Measurements from ENCODE around the gene KRT76.

Gene KRT76

GRCh38 chr12:52776913-52777395, at the start of gene KRT76:
Gene KRT76, minus strand, starts transcription at chr12:52777345. Its CDS starts 54 bp downstream, at chr12:52777291.
- DNase-seq (ENCODE audit: low read depth in 2 of 2), result no peak

GRCh38 chr12:52825961-52826360, 48.8 kb upstream of the KRT76 start:
- no peak for DNase-seq (ENCODE audit: low read depth in 2 of 2)

- DNase-seq (ENCODE audit: low read depth in 2 of 2), result no peak
These were observed 47.7 kb upstream of the KRT76 start for GRCh38 chr12:52824741-52825410.

GRCh38 chr12:52823761-52824450, 46.8 kb upstream of the KRT76 start:
- no peak for DNase-seq (ENCODE audit: low read depth in 2 of 2)

- no peak for DNase-seq (ENCODE audit: low read depth in 2 of 2)
These were observed 45.8 kb upstream of the KRT76 start for GRCh38 chr12:52822771-52823510.

GRCh38 chr12:52821826-52822660, 44.9 kb upstream of the KRT76 start:
- no peak for DNase-seq (ENCODE audit: low read depth in 2 of 2)

GRCh38 chr12:52821071-52821730, 44.1 kb upstream of the KRT76 start:
- no peak for DNase-seq (ENCODE audit: low read depth in 2 of 2)

GRCh38 chr12:52820521-52820920, 43.4 kb upstream of the KRT76 start:
- no peak for DNase-seq (ENCODE audit: low read depth in 2 of 2)

- DNase-seq (ENCODE audit: low read depth in 2 of 2), result no peak
These were observed 42.8 kb upstream of the KRT76 start for GRCh38 chr12:52819731-52820510.

GRCh38 chr12:52818887-52819420, 41.8 kb upstream of the KRT76 start:
- no peak for DNase-seq (ENCODE audit: low read depth in 2 of 2)

- no peak for DNase-seq (ENCODE audit: low read depth in 2 of 2)
These were observed 41.2 kb upstream of the KRT76 start for GRCh38 chr12:52818388-52818787.

GRCh38 chr12:52817699-52818238, 40.6 kb upstream of the KRT76 start:
- DNase-seq (ENCODE audit: low read depth in 2 of 2), result no peak

- DNase-seq (ENCODE audit: low read depth in 2 of 2), result no peak
These were observed 40.0 kb upstream of the KRT76 start for GRCh38 chr12:52817003-52817698.

- no peak for DNase-seq (ENCODE audit: low read depth in 2 of 2)
These were observed 38.8 kb upstream of the KRT76 start for GRCh38 chr12:52815676-52816588.

GRCh38 chr12:52815161-52815560, 38.0 kb upstream of the KRT76 start:
- DNase-seq (ENCODE audit: low read depth in 2 of 2), result no peak

- no peak for DNase-seq (ENCODE audit: low read depth in 2 of 2)
These were observed 37.6 kb upstream of the KRT76 start for GRCh38 chr12:52814710-52815155.

GRCh38 chr12:52813885-52814709, 37.0 kb upstream of the KRT76 start, which contains the start of gene KRT4:
Gene KRT4, minus strand, starts transcription at chr12:52814116. Its CDS starts 58 bp downstream, at chr12:52814058.
- peak; percentile 39 to 40 for DNase-seq (ENCODE audit: low read depth in 2 of 2)

Data from fibroblast of skin of left quadriceps (primary cell).